ENCODE data around the gene USP6NL. TPM values are rescaled to one million over a fixed set of nuclear protein-coding genes. Genes with fewer than 3 reads are reported as not detected.

The USP6NL gene
- total and polyA plus RNA-seq, 2 of the 8 experiments (the other 6 are each of a cell fraction or from before 2014, with no cell fraction given) = 10.9 to 28.8 TPM

DNA sequence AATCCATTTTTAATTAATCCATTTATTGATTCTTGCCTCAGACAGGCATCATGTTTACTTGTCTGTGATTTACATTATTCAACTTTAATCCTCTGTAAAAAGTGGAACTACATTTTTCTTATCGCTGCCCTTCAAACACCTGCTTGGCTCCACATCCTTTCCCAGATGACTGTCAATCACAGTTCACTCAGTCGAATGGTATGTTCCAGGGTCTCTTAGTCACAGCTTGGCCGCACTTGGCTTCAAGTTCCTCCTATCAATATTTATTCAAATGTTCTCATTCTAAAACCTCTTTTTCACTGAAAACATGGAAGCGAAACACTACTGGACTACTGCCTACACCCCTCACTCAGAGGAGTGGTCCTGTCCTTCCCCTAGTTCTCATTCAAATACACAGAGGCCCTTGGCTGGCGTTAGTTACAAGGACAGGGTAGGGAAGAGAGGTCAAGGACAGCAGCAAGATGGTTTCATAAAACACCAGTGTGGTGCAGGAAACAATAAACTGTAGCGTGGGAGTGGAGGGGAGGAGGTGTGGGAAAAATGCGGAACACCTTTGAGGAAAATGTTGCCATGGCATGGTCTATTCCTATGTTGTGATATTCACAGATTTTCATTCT lies 143.2 kb downstream of the USP6NL start:
- Histone ChIP-seq H3K9ac (replicated peaks in 1 of 4; ENCODE audit: extremely low read depth in 1 of 4, low read depth in 3 of 4, low read length in 3 of 4) (no peak overlapping the region), H4K8ac (ENCODE audit: extremely low read depth, insufficient read depth, low read length) (no peak overlapping the region), H3K18ac (ENCODE audit: extremely low read depth, low read length) (no peak overlapping the region; the same call in 1 of the 2 replicates), H2BK120ac (replicated peaks; ENCODE audit: low read depth, low read length) (peak overlapping the region; percentile 59), H3K23ac (ENCODE audit: insufficient read length) (no peak overlapping the region), H3K14ac (ENCODE audit: insufficient read length) (no peak overlapping the region), H3K4me2 (ENCODE audit: insufficient read depth in 1 of 2, low read depth in 2 of 2, low read length in 2 of 2) (no peak overlapping the region), H3K79me2 (ENCODE audit: control insufficient read depth in 1 of 2, insufficient read depth in 2 of 2, low read length in 2 of 2) (peaks cover 0 to 15% of the 10 kb centered on the region in 2 experiments; a peak in 2 of 4 replicates), H3K56ac (replicated peaks; ENCODE audit: insufficient read length, low read depth, low read length) (no peak overlapping the region), H3K27me3 (replicated peaks in 1 of 4; ENCODE audit: control insufficient read depth in 3 of 4, extremely low read depth in 1 of 4, insufficient read depth in 3 of 4, low read length in 3 of 4) (no peaks in the 10 kb centered on the region), H4K20me1 (replicated peaks in 1 of 2; ENCODE audit: control insufficient read depth in 1 of 2, insufficient read depth in 2 of 2, low read length in 2 of 2) (peaks cover 0 to under 1% of the 10 kb centered on the region in 2 experiments), H3K4me1 (replicated peaks in 1 of 4; ENCODE audit: control insufficient read depth in 3 of 4, insufficient read depth in 4 of 4, low read length in 3 of 4) (peaks cover 4 to 22% (median 15%) of the 10 kb centered on the region in 4 experiments; a peak in 6 of 7 replicates), H4K5ac (ENCODE audit: insufficient read length, low read depth, low read length) (no peak overlapping the region), H3K9me3 (ENCODE audit: insufficient read depth in 2 of 2, low read depth in 1 of 2, low read length in 1 of 2) (no peaks in the 10 kb centered on the region), H3K27ac (ENCODE audit: low read depth, low read length) (no peak overlapping the region), H3K36me3 (ENCODE audit: control insufficient read depth in 2 of 4, insufficient read depth in 4 of 4, low read length in 3 of 4) (peaks cover under 1 to 4% (median 3%) of the 10 kb centered on the region in 4 experiments; a peak in 7 of 8 replicates), H2BK20ac (ENCODE audit: low read length) (peak overlapping the region; percentile 40; the same call in 1 of the 2 replicates), H4K91ac (replicated peaks; ENCODE audit: insufficient read length, low read length) (peak overlapping the region; percentile 59), H3K4me3 (ENCODE audit: extremely low read depth in 1 of 4, insufficient read depth in 2 of 4, low read depth in 3 of 4, low read length in 4 of 4) (no peak overlapping the region), H3K23me2 (ENCODE audit: low read depth, low read length) (peaks cover 2% of the 10 kb centered on the region; the same call in 1 of the 2 replicates), H3K4ac (replicated peaks; ENCODE audit: insufficient read length, low read depth, low read length) (no peak overlapping the region), H2BK12ac (ENCODE audit: low read depth, low read length) (0 out of 2 replicates have a peak overlapping the region, but pooled peaks have one; percentile 77), H2BK15ac (ENCODE audit: low read length) (no peak overlapping the region), H3K79me1 (ENCODE audit: low read depth, low read length) (peaks cover 7% of the 10 kb centered on the region; the same call in 1 of the 2 replicates), H2AFZ (ENCODE audit: low read length) (no peak overlapping the region), H2BK5ac (ENCODE audit: low read depth, low read length) (0 out of 2 replicates have a peak overlapping the region, but pooled peaks have one; percentile 20), H2AK5ac (ENCODE audit: low read depth, low read length) (no peak overlapping the region)
- ChIA-PET POLR2A (ENCODE audit: partially characterized antibody) (no interaction called here), CTCF (ENCODE audit: partially characterized antibody) (interaction anchor here (1.0 to 3.7 kb wide), 3 partner anchors 12 to 46 kb away, joined by 4 to 20 read pairs (median 14); no protein-coding TSS in a partner anchor)
- 94% methylated on average over 7 of the region's 7 CpGs; no CpG with 5 or more reads in 1 of the 2 experiments for WGBS, 2 experiments (ENCODE audit: extremely low coverage in 1 of 2, insufficient coverage in 1 of 2, insufficient read length in 1 of 2, insufficient replicate concordance in 2 of 2, low coverage in 1 of 2, low lambda C conversion rate in 2 of 2, missing lambda C conversion rate in 1 of 2)
- DNase-seq (ENCODE audit: low read depth in 1 of 2, low spot score in 2 of 2) = no peak
- no peak for FAIRE-seq
- TF ChIP-seq HDAC6 (IDR thresholded peaks at IDR 0.05; ENCODE audit: low read depth, low read length) = no peak
- TF ChIP-seq TCF12 (IDR thresholded peaks at IDR 0.05; ENCODE audit: low read depth, low read length) = no peak
